ENCODE data around the gene MST1R.
A peak's percentile ranks its signal among the peaks of the same experiment; 100 is the strongest.

Gene MST1R

DNA sequence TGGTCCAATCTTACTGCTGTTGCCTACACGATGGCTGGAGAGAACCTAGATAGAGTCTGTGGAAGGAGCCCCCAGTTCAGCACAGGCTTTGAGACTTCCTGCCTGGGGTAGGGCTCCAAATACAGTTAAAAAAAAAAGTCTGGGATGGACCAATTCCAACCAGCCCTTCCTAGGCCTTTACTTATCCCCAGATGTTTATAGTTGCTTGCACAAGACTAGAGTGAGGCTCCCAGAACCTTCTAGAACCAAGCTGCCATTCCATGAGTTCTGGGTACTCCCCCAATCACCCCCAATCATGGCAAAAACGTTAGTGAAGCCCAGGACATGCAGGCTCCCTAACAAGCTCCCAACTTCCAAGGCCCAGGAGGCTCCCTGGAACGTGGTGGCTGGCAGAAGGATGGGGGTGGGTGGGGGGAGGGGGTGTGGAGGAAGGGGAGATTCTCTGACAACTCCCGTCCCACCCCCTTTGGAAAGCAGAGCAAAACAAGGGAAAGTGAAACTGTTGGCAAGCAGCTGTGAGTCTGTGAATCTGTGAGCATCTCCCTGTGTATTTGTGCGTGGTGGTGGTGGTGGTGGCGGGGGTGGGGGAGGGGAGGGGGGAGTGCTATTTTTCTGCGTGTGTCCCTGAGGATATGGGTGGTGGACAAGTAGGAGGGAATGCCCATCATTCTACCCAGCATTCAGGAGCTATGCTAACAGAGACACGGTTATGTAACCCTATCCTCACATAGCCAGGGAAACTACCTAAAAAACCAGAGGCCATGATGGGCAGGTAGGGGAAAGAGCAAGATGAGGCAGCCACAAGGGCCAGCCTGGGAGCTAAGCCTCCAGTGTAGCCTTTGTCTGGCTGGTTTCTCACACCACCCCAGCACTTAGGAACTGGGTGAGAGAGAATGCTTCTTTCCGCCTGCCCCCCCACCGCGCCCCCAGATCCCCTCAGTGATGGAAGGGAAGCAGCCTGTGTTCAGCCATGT lies 2.0 kb downstream of the MST1R start:
- Histone ChIP-seq H3F3A (ENCODE audit: insufficient read depth, low read length) (no peaks in the 10 kb centered on the region), H3K36me3 (ENCODE audit: insufficient read depth, low read length) (no peaks in the 10 kb centered on the region), H2AFZ (ENCODE audit: low read length) (no peak overlapping the region), H3K9me3 (ENCODE audit: low read length) (no peaks in the 10 kb centered on the region), H3K27ac (ENCODE audit: low read depth, low read length, poor library complexity, severe bottlenecking) (no peak overlapping the region), H4K20me1 (ENCODE audit: insufficient read depth, low read length) (no peaks in the 10 kb centered on the region), H3K27me3 (ENCODE audit: insufficient read depth, low read length) (no peaks in the 10 kb centered on the region), H3K4me1 (ENCODE audit: insufficient read depth, low read length, severe bottlenecking) (peaks cover 40% of the 10 kb centered on the region), H3K9ac (ENCODE audit: low read length) (no peak overlapping the region; the same call in 1 of the 2 replicates), H3K4me3 (ENCODE audit: low read depth, low read length, poor library complexity, severe bottlenecking) (peak overlapping the region; percentile 63), H3K79me2 (ENCODE audit: insufficient read depth, low read length) (no peaks in the 10 kb centered on the region), H3K4me2 (ENCODE audit: low read length) (peak overlapping the region; percentile 8; the same call in 1 of the 2 replicates), H3K9me2 (ENCODE audit: low read depth, low read length) (no peaks in the 10 kb centered on the region)
- TF ChIP-seq EZH2 (IDR thresholded peaks at IDR 0.05; ENCODE audit: borderline replicate concordance, low read length), result no peak

DNA sequence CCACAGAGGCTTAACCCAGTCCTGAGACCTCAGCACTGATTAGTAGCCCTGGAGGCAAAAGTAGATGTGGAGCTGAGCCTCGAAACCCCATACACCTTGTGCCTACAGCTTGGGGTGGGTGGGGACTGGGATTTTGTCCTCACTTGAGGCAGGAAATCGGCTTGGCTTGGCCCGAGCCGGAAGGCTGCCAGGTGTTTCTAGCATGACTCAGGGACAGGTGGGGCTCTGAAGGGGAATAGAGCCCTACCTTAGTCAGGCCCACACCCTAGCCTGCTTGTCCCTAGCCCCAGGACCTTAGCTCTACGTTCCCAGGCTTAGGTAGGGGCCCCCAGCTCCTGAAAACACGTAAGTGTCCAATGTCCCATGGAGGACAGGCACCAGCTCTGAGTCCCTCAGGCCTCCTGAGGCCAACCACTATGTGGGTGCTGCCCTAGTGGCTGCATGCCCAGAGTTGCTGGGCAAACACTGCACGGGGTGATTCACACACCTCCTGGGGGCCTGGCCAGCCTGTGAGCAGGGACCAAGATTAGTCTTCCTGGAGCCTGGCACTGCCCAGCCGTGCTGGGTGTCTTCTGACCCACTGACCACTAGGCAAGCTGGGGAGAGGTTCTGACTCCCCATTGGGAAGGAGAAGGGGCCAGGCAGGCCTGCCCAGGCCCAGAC lies 3.1 kb downstream of the MST1R start:
- Histone ChIP-seq H3K4me3 (ENCODE audit: low read depth, low read length, poor library complexity, severe bottlenecking) (no peak overlapping the region), H3K9me3 (ENCODE audit: low read length) (no peaks in the 10 kb centered on the region), H3K27me3 (ENCODE audit: insufficient read depth, low read length) (no peaks in the 10 kb centered on the region), H3K4me2 (ENCODE audit: low read length) (no peak overlapping the region), H3K79me2 (ENCODE audit: insufficient read depth, low read length) (no peaks in the 10 kb centered on the region), H3F3A (ENCODE audit: insufficient read depth, low read length) (no peaks in the 10 kb centered on the region), H3K36me3 (ENCODE audit: insufficient read depth, low read length) (no peaks in the 10 kb centered on the region), H4K20me1 (ENCODE audit: insufficient read depth, low read length) (no peaks in the 10 kb centered on the region), H3K9me2 (ENCODE audit: low read depth, low read length) (no peaks in the 10 kb centered on the region), H2AFZ (ENCODE audit: low read length) (no peak overlapping the region), H3K4me1 (ENCODE audit: insufficient read depth, low read length, severe bottlenecking) (peaks cover 33% of the 10 kb centered on the region), H3K9ac (ENCODE audit: low read length) (no peak overlapping the region), H3K27ac (ENCODE audit: low read depth, low read length, poor library complexity, severe bottlenecking) (peak overlapping the region; percentile 4)
- no peak for TF ChIP-seq EZH2 (IDR thresholded peaks at IDR 0.05; ENCODE audit: borderline replicate concordance, low read length)
- TF ChIP-seq, protein P1, sequence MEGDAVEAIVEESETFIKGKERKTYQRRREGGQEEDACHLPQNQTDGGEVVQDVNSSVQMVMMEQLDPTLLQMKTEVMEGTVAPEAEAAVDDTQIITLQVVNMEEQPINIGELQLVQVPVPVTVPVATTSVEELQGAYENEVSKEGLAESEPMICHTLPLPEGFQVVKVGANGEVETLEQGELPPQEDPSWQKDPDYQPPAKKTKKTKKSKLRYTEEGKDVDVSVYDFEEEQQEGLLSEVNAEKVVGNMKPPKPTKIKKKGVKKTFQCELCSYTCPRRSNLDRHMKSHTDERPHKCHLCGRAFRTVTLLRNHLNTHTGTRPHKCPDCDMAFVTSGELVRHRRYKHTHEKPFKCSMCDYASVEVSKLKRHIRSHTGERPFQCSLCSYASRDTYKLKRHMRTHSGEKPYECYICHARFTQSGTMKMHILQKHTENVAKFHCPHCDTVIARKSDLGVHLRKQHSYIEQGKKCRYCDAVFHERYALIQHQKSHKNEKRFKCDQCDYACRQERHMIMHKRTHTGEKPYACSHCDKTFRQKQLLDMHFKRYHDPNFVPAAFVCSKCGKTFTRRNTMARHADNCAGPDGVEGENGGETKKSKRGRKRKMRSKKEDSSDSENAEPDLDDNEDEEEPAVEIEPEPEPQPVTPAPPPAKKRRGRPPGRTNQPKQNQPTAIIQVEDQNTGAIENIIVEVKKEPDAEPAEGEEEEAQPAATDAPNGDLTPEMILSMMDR (IDR thresholded peaks at IDR 0.05; ENCODE audit: low read length), result no peak

DNA sequence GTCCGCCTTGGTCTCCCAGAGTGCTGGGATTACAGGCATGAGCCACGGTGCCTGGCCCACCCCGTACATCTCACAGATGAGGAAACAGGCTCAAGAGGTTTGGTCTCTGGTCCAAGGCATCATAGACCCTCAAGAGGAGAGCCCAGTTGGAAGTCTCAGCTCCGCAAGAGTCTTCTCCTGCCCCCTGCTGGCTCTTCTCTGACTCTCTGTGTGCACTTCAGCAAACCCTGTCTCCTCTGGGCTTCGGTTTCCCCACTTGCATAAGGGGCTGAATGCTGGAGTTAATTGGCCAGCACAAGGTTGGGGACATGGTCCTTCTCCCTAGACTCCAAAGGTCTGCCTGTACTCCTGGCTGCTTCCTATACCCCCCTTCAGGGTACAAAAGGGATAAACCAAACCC lies 3.9 kb downstream of the MST1R start:
- Histone ChIP-seq H2AFZ (ENCODE audit: low read length) (no peak overlapping the region), H3K4me2 (ENCODE audit: low read length) (no peak overlapping the region), H3K4me3 (ENCODE audit: low read depth, low read length, poor library complexity, severe bottlenecking) (no peak overlapping the region), H3K9ac (ENCODE audit: low read length) (no peak overlapping the region), H3K9me3 (ENCODE audit: low read length) (no peaks in the 10 kb centered on the region), H3K4me1 (ENCODE audit: insufficient read depth, low read length, severe bottlenecking) (peaks cover 25% of the 10 kb centered on the region), H3K9me2 (ENCODE audit: low read depth, low read length) (no peaks in the 10 kb centered on the region), H3K36me3 (ENCODE audit: insufficient read depth, low read length) (no peaks in the 10 kb centered on the region), H3F3A (ENCODE audit: insufficient read depth, low read length) (no peaks in the 10 kb centered on the region), H3K79me2 (ENCODE audit: insufficient read depth, low read length) (no peaks in the 10 kb centered on the region), H3K27me3 (ENCODE audit: insufficient read depth, low read length) (no peaks in the 10 kb centered on the region), H3K27ac (ENCODE audit: low read depth, low read length, poor library complexity, severe bottlenecking) (no peak overlapping the region), H4K20me1 (ENCODE audit: insufficient read depth, low read length) (no peaks in the 10 kb centered on the region)
- no peak for TF ChIP-seq EZH2 (IDR thresholded peaks at IDR 0.05; ENCODE audit: borderline replicate concordance, low read length)
- TF ChIP-seq, protein P1 (IDR thresholded peaks at IDR 0.05; ENCODE audit: low read length), result peak; percentile 68
